ENCODE measurements around the gene CAMKV.
"Not testable (repeated sequence)": the region's sequence is repeated elsewhere in the genome, so short reads cannot be mapped to it uniquely, and the experiment has no call there.

The CAMKV gene

GRCh38 chr3:49842843-49843517 is 26.7 kb downstream of the CAMKV start:
- Mint-ChIP-seq H3K27me3 (no peaks in the 10 kb centered on the region), H3K27ac (peak overlapping the region in 1 of 2 donors; percentile 44), H3K9me3 (no peaks in the 10 kb centered on the region), H3K4me1 (peaks cover 5% of the 10 kb centered on the region), H3K4me3 (no peak overlapping the region)
- ATAC-seq (no peak), DNase-seq (no peak)

GRCh38 chr3:49841806-49842205 is 27.9 kb downstream of the CAMKV start:
- ATAC-seq (no peak), DNase-seq (no peak)
- H3K27me3 Mint-ChIP-seq: no peaks in the 10 kb centered on the region
- H3K9me3 Mint-ChIP-seq: no peaks in the 10 kb centered on the region
- no peak overlapping the region for H3K27ac Mint-ChIP-seq
- H3K4me1 Mint-ChIP-seq: peaks cover 5% of the 10 kb centered on the region
- H3K4me3 Mint-ChIP-seq: no peak overlapping the region

DNA sequence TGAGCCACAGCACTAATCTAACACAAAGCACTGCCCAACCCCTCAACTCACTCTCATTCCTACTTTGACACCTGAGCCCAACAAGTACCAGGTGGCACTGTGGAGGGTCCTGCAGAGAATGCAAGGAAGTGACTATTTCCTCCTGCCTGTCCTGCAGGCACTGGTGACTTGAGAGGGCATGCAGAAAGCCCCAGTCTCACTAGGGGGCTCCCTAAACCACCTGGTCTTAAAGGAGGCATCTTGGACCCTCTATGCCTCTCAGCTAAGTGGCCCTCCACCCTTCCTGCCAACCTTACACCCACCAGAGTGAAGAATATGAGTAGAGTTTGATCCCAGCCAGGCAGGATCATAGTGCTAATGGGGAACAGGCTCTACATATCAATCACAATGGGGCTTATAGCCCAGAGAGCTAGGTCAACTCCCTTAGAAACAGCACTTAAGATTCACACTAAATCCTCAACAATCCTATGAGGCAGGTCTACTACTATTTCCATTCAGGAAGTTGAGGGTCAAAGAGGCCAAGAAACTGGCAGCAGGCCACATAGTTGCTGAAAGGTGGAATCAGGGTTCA is 28.5 kb downstream of the CAMKV start:
- Mint-ChIP-seq H3K27me3 (no peaks in the 10 kb centered on the region), H3K4me3 (no peak overlapping the region), H3K27ac (no peak overlapping the region), H3K4me1 (peaks cover 5% of the 10 kb centered on the region), H3K9me3 (no peaks in the 10 kb centered on the region)
- peak in 1 of 2 donors; percentile 28 for DNase-seq
- peak; percentile 56 for ATAC-seq

- Mint-ChIP-seq H3K4me3 (no peak overlapping the region), H3K4me1 (peaks cover 5% of the 10 kb centered on the region), H3K9me3 (no peaks in the 10 kb centered on the region), H3K27me3 (no peaks in the 10 kb centered on the region), H3K27ac (no peak overlapping the region)
- DNase-seq (no peak), ATAC-seq (no peak)
Observed at GRCh38 chr3:49840388-49840787, 29.3 kb downstream of the CAMKV start.

GRCh38 chr3:49839193-49839809 is 30.4 kb downstream of the CAMKV start:
- peak; percentile 69 to 75 for DNase-seq
- Mint-ChIP-seq H3K9me3 (no peaks in the 10 kb centered on the region), H3K4me1 (peaks cover 5% of the 10 kb centered on the region), H3K27ac (peak overlapping the region in 1 of 2 donors; percentile 27), H3K27me3 (no peaks in the 10 kb centered on the region), H3K4me3 (no peak overlapping the region)
- peak; percentile 87 for ATAC-seq

DNA sequence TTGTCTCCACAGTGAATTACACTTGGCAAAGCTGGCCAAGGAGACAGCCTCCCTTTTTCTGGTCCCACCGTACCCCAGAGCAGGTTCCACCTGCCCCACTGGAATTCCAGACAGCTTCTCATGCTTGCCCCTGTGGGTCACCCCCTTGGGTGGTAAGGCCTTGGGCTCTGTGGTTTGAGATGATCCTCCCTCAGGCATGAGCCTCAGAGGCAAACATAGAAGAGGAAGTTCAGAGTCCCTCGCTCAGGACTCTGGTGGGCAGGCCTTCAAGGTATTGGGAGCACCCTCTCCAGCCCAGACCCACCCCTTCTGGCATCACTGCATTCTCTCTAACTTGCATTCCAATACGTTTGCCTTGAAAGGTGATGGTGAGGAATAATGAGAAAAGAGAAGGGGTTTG is 38.4 kb downstream of the CAMKV start:
- DNase-seq (no peak), ATAC-seq (no peak)
- H3K9me3 Mint-ChIP-seq: no peaks in the 10 kb centered on the region
- no peaks in the 10 kb centered on the region for H3K27me3 Mint-ChIP-seq
- peak overlapping the region in 1 of 2 donors; percentile 91 for H3K27ac Mint-ChIP-seq
- no peaks in the 10 kb centered on the region for H3K4me1 Mint-ChIP-seq
- no peak overlapping the region for H3K4me3 Mint-ChIP-seq

- Mint-ChIP-seq H3K27ac (no peak overlapping the region), H3K4me3 (no peak overlapping the region), H3K27me3 (no peaks in the 10 kb centered on the region), H3K4me1 (no peaks in the 10 kb centered on the region), H3K9me3 (no peaks in the 10 kb centered on the region)
- DNase-seq (no peak), ATAC-seq (no peak)
Observed at GRCh38 chr3:49826016-49826415, 43.7 kb downstream of the CAMKV start.

GRCh38 chr3:49823131-49823530 is 46.6 kb downstream of the CAMKV start:
- H3K4me3 Mint-ChIP-seq, H3K9me3 Mint-ChIP-seq, ATAC-seq, DNase-seq, H3K27ac Mint-ChIP-seq, H3K27me3 Mint-ChIP-seq, H3K4me1 Mint-ChIP-seq: not testable (repeated sequence)

- Mint-ChIP-seq H3K4me3 (peak within 1 kb of the TSS; percentile 97), H3K27me3 (no peaks in the 10 kb centered on the region), H3K4me1 (peaks cover 44% of the 10 kb centered on the region), H3K9me3 (no peaks in the 10 kb centered on the region), H3K27ac (peak within 1 kb of the TSS; percentile 97 to 99)
- peak; percentile 86 for ATAC-seq
- peak; percentile 23 to 44 for DNase-seq
Observed at GRCh38 chr3:49813497-49814174, 56.1 kb downstream of the CAMKV start, which contains the start of gene UBA7. Gene UBA7 (minus strand): TSS chr3:49813953. CDS start chr3:49813787, 166 bp downstream.

DNA sequence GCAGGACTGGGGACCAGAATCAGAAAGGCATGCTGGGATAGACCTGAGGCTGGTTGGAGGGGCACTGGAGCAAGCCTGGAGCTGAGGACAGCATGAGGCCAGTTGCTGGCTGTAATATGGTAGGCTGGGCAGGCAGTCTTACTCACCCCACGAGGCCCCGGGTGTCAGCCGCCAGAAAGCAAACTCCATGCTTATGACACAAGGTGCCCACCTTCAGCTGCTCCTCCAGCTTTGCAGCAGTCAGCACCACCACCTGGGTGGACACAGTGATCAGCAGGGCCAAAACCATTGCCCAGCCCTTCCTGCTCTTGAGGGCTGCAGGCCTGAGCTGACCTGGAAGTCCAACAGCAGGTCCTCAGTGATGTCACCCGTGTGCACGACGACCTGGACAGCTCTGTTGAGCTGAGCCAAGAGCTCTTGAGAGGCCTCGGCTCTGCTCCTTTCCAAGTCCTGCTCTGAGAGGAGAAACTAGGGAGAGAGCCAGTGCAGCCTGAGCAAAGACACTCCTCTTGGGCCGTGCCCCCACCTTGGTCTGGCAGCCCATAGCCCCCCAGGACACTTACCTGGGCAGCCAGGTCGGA is 56.7 kb downstream of the CAMKV start:
- Mint-ChIP-seq H3K4me3 (peak overlapping the region; percentile 97), H3K27me3 (no peaks in the 10 kb centered on the region), H3K27ac (peak overlapping the region; percentile 97 to 99), H3K4me1 (peaks cover 51% of the 10 kb centered on the region), H3K9me3 (no peaks in the 10 kb centered on the region)
- ATAC-seq (peak; percentile 33), DNase-seq (no peak)
